ENCODE data around the gene F12. TPM values are rescaled to one million over a fixed set of nuclear protein-coding genes. Genes with fewer than 3 reads are reported as not detected.

F12 gene
- total and polyA plus RNA-seq, 2 donors (not counting 1 experiment from before 2014, with no cell fraction given) = 0.10 to 0.50 TPM

DNA sequence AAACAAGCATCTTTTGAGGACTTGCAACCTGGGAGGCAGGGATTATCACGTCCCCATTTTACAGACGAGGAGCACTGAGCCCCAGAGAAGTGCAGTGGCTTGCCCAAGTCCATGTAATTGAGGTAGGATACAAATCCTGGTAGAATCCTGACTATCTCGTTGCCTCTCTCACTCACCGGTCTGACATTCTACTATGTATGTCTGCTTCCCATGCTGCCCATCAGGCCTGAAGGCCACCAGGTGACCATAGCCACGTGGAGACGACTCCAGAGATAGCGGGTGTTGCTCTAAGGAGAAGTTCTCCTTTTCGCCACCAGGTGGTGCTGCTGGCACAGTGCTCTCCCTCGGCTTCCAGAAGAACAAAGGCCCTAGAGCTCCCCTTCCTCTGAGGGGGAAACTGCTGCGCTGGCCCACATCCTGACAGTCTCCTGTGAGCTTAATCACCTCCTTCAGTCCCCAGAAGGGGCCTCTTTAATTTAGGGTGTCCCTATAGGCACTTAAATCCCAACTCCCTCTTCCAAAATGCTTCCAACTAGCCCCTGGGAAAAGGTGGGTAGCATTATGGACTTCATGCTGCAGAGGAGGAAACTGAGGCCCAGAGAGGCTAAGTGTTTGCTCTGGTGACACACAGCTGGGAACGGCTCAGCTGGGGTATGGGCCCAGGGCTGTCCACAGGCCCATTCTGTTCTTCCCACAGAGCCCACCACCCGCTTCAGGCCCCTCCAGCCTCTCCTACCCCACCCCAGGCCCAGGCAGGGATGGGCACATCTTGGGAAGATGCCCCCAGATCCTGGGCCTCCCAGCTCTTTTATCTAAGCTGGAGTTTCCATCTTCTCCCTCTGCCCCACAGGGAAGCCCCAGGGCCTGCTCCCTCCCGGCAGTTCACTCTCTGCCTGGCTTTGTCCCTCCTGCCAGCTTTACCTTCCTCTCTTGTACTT is 18.7 kb downstream of the F12 start:
- no peak for TF ChIP-seq EZH2 (IDR thresholded peaks at IDR 0.05; ENCODE audit: low read length, missing control alignments)
- TF ChIP-seq, protein P1, sequence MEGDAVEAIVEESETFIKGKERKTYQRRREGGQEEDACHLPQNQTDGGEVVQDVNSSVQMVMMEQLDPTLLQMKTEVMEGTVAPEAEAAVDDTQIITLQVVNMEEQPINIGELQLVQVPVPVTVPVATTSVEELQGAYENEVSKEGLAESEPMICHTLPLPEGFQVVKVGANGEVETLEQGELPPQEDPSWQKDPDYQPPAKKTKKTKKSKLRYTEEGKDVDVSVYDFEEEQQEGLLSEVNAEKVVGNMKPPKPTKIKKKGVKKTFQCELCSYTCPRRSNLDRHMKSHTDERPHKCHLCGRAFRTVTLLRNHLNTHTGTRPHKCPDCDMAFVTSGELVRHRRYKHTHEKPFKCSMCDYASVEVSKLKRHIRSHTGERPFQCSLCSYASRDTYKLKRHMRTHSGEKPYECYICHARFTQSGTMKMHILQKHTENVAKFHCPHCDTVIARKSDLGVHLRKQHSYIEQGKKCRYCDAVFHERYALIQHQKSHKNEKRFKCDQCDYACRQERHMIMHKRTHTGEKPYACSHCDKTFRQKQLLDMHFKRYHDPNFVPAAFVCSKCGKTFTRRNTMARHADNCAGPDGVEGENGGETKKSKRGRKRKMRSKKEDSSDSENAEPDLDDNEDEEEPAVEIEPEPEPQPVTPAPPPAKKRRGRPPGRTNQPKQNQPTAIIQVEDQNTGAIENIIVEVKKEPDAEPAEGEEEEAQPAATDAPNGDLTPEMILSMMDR (conservative IDR thresholded peaks at IDR 0.05 in 1 of 2, IDR thresholded peaks at IDR 0.05 in 1 of 2; ENCODE audit: low read depth in 1 of 2, low read length in 2 of 2) = peak; percentile 87 to 94
- Histone ChIP-seq H3K27ac (ENCODE audit: insufficient read depth, low read length) (peak overlapping the region; percentile 71), H4K20me1 (ENCODE audit: control insufficient read depth, extremely low read depth, insufficient read depth, low read length) (no peaks in the 10 kb centered on the region), H3K27me3 (ENCODE audit: control insufficient read depth, insufficient read depth, low read length) (peaks cover 2% of the 10 kb centered on the region), H3K9ac (ENCODE audit: insufficient read depth, low read length) (peak overlapping the region; percentile 40), H3K36me3 (ENCODE audit: control insufficient read depth, insufficient read depth, low read length) (no peaks in the 10 kb centered on the region), H3K4me3 (replicated peaks in 1 of 4; ENCODE audit: control extremely low read depth in 1 of 4, insufficient read depth in 1 of 4, low read depth in 3 of 4, low read length in 4 of 4) (no peak overlapping the region), H3K79me2 (ENCODE audit: control insufficient read depth, insufficient read depth, low read length) (no peaks in the 10 kb centered on the region), H3K9me3 (ENCODE audit: control insufficient read depth, insufficient read depth, low read depth, low read length) (no peaks in the 10 kb centered on the region), H3K4me1 (ENCODE audit: control insufficient read depth, extremely low read depth, insufficient read depth, low read length) (peaks cover 17% of the 10 kb centered on the region), H2AFZ (ENCODE audit: low read length) (no peak overlapping the region), H3K4me2 (ENCODE audit: extremely low read depth, insufficient read depth, low read length) (peak overlapping the region; percentile 54)
- peak; percentile 71 to 82 for DNase-seq (ENCODE audit: low read depth in 2 of 2)

GRCh38 chr5:177389241-177390169 is 19.9 kb downstream of the F12 start:
- Histone ChIP-seq H3K79me2 (ENCODE audit: control insufficient read depth, insufficient read depth, low read length) (no peaks in the 10 kb centered on the region), H3K4me2 (ENCODE audit: extremely low read depth, insufficient read depth, low read length) (peak overlapping the region; percentile 77), H2AFZ (ENCODE audit: low read length) (no peak overlapping the region), H3K9ac (ENCODE audit: insufficient read depth, low read length) (peak overlapping the region; percentile 40), H3K4me1 (ENCODE audit: control insufficient read depth, extremely low read depth, insufficient read depth, low read length) (peaks cover 17% of the 10 kb centered on the region), H3K36me3 (ENCODE audit: control insufficient read depth, insufficient read depth, low read length) (no peaks in the 10 kb centered on the region), H3K27me3 (ENCODE audit: control insufficient read depth, insufficient read depth, low read length) (peaks cover 2% of the 10 kb centered on the region), H3K27ac (ENCODE audit: insufficient read depth, low read length) (peak overlapping the region; percentile 71), H3K9me3 (ENCODE audit: control insufficient read depth, insufficient read depth, low read depth, low read length) (no peaks in the 10 kb centered on the region), H3K4me3 (replicated peaks in 1 of 4; ENCODE audit: control extremely low read depth in 1 of 4, insufficient read depth in 1 of 4, low read depth in 3 of 4, low read length in 4 of 4) (no peak overlapping the region), H4K20me1 (ENCODE audit: control insufficient read depth, extremely low read depth, insufficient read depth, low read length) (no peaks in the 10 kb centered on the region)
- TF ChIP-seq EZH2 (IDR thresholded peaks at IDR 0.05; ENCODE audit: low read length, missing control alignments) = no peak
- TF ChIP-seq, protein P1 (conservative IDR thresholded peaks at IDR 0.05 in 1 of 2, IDR thresholded peaks at IDR 0.05 in 1 of 2; ENCODE audit: low read depth in 1 of 2, low read length in 2 of 2) = no peak
- DNase-seq (ENCODE audit: low read depth in 2 of 2) = peak; percentile 93 to 95

Data from fibroblast of lung (primary cell).